Smooth muscle cell (in vitro differentiated cells): Measurements from ENCODE around the gene SEL1L3. TPM values are rescaled to one million over a fixed set of nuclear protein-coding genes. Genes with fewer than 3 reads are reported as not detected.

ENCODE experiments used
- DNase-seq: peaks from one replicate; lab custom pipeline; 2025; ENCODE audit not compliant: unreplicated experiment; lab: John Stamatoyannopoulos, UW
- H2AFZ ChIP-seq: fragments of 200-600 bp; sonication (generic); 2 replicates; pipeline ENCODE4 v1.6.0; 2016; ENCODE audit warnings: antibody characterized with exemption, low read depth, mild to moderate bottlenecking
- H3F3A ChIP-seq: fragments of 200-600 bp; sonication (generic); 2 replicates; pipeline ENCODE4 v1.6.0; 2017; ENCODE audit warnings: antibody characterized with exemption, low read depth
- H3K27ac ChIP-seq: fragments of 200-600 bp; sonication (generic); 2 replicates; pipeline ENCODE4 v1.5.1; 2016; ENCODE audit warnings: low read depth, mild to moderate bottlenecking
- H3K27me3 ChIP-seq: fragments of 200-600 bp; sonication (generic); 2 replicates; pipeline ENCODE4 v1.6.1; 2016; ENCODE audit warnings: low read depth, mild to moderate bottlenecking
- H3K36me3 ChIP-seq: fragments of 200-600 bp; sonication (generic); 2 replicates; pipeline ENCODE4 v1.5.1; 2016; ENCODE audit warnings: low read depth
- H3K4me1 ChIP-seq: fragments of 200-600 bp; sonication (generic); 2 replicates; pipeline ENCODE4 v1.5.1; 2016; ENCODE audit warnings: low read depth
- H3K4me2 ChIP-seq: fragments of 200-600 bp; sonication (generic); 2 replicates; pipeline ENCODE4 v1.6.0; 2016; ENCODE audit warnings: mild to moderate bottlenecking
- H3K4me3 ChIP-seq: fragments of 200-600 bp; sonication (generic); 2 replicates; pipeline ENCODE4 v1.5.1; 2016; ENCODE audit warnings: mild to moderate bottlenecking
- H3K79me2 ChIP-seq: fragments of 200-600 bp; sonication (generic); 2 replicates; pipeline ENCODE4 v1.6.0; 2016; ENCODE audit warnings: low read depth, mild to moderate bottlenecking
- H3K9ac ChIP-seq: fragments of 200-600 bp; sonication (generic); 2 replicates; pipeline ENCODE4 v1.6.0; 2016; ENCODE audit warnings: low read depth
- H3K9me3 ChIP-seq: fragments of 200-600 bp; sonication (generic); replicated peaks from 2 replicates; pipeline ENCODE4 v1.5.1; 2016; ENCODE audit warnings: low read depth
- H4K20me1 ChIP-seq: fragments of 200-600 bp; sonication (generic); 2 replicates; pipeline ENCODE4 v1.6.0; 2016; ENCODE audit warnings: low read depth
- WGBS: methylation state at CpG from one replicate; pipeline ENCODE4 v1.1.7; 2016; ENCODE audit warnings: low lambda C conversion rate; 5-methylcytosine and 5-hydroxymethylcytosine counted together
- polyA plus RNA-seq: library from polyadenylated mRNA; unstranded; fragments of >200 nt; fragmentation: Nextera tagmentation; extraction: Ambion mirVana; gene quantifications from 2 replicates; pipeline ENCODE4 v1.2.1, GENCODE V29; 2016
- total RNA-seq: library from RNA; depleted of rRNA; stranded (reverse); fragments of >200 nt; gene quantifications from 2 replicates; pipeline ENCODE4 v1.2.3, GENCODE V29; 2014
- TF ChIP-seq, protein P1 (sequence below): fragments of 200-600 bp; sonication (generic); IDR thresholded peaks from 2 replicates; pipeline ENCODE4 v1.5.1; 2017; ENCODE audit warnings: borderline replicate concordance, mild to moderate bottlenecking, antibody characterized with exemption; ENCODE audit not compliant: insufficient read depth, poor library complexity, severe bottlenecking

SEL1L3 gene
- total and polyA plus RNA-seq, 2 experiments from 2014 or later, result 9.3 to 14.0 TPM

- Histone ChIP-seq H3K9me3 (no peaks in the 10 kb centered on the region), H2AFZ (no peak overlapping the region), H3K27me3 (no peaks in the 10 kb centered on the region), H3K4me1 (peaks cover 8% of the 10 kb centered on the region), H4K20me1 (no peaks in the 10 kb centered on the region), H3K9ac (no peak overlapping the region), H3K27ac (no peak overlapping the region), H3K4me2 (no peak overlapping the region), H3K36me3 (no peaks in the 10 kb centered on the region), H3K79me2 (no peaks in the 10 kb centered on the region), H3F3A (no peaks in the 10 kb centered on the region), H3K4me3 (no peak overlapping the region)
- 95% methylated on average over 7 of the region's 7 CpGs for WGBS
- DNase-seq, result no peak
- TF ChIP-seq, protein P1, sequence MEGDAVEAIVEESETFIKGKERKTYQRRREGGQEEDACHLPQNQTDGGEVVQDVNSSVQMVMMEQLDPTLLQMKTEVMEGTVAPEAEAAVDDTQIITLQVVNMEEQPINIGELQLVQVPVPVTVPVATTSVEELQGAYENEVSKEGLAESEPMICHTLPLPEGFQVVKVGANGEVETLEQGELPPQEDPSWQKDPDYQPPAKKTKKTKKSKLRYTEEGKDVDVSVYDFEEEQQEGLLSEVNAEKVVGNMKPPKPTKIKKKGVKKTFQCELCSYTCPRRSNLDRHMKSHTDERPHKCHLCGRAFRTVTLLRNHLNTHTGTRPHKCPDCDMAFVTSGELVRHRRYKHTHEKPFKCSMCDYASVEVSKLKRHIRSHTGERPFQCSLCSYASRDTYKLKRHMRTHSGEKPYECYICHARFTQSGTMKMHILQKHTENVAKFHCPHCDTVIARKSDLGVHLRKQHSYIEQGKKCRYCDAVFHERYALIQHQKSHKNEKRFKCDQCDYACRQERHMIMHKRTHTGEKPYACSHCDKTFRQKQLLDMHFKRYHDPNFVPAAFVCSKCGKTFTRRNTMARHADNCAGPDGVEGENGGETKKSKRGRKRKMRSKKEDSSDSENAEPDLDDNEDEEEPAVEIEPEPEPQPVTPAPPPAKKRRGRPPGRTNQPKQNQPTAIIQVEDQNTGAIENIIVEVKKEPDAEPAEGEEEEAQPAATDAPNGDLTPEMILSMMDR, result no peak
Observed at GRCh38 chr4:25875281-25875745, 12.5 kb upstream of the SEL1L3 start.

GRCh38 chr4:25874655-25875054 is 11.9 kb upstream of the SEL1L3 start:
- Histone ChIP-seq H2AFZ (no peak overlapping the region), H4K20me1 (no peaks in the 10 kb centered on the region), H3K9ac (no peak overlapping the region), H3F3A (no peaks in the 10 kb centered on the region), H3K36me3 (no peaks in the 10 kb centered on the region), H3K9me3 (no peaks in the 10 kb centered on the region), H3K79me2 (no peaks in the 10 kb centered on the region), H3K27me3 (no peaks in the 10 kb centered on the region), H3K27ac (no peak overlapping the region), H3K4me1 (peaks cover 8% of the 10 kb centered on the region), H3K4me2 (no peak overlapping the region), H3K4me3 (no peak overlapping the region)
- WGBS, result 86% methylated on average over 3 of the region's 3 CpGs
- TF ChIP-seq, protein P1, result no peak
- no peak for DNase-seq

DNA sequence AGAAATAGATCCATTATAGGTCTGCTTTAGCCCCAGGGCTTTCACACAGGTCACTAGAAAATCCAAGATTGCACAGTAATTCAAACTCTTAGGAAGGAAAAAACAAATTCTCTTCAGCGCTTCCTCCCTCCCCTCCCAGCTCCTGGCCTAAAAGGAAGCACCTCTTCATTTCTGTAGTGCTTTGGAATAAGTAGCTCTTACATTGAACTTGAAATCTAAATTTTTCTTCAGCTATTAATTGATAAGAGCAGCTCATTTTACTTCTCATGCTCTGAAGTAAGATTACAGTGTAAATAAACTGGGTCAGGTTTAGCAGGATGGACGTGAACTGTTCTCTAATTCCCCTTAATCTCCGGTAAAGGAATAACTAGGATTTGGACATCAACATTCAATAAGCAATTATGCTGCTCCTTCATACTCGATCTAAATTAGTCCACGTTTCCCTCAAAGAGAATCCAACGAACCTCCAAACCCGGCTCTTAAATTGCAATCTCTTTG is 10.9 kb upstream of the SEL1L3 start:
- Histone ChIP-seq H4K20me1 (no peaks in the 10 kb centered on the region), H3F3A (no peaks in the 10 kb centered on the region), H3K4me1 (peaks cover 8% of the 10 kb centered on the region), H3K27me3 (no peaks in the 10 kb centered on the region), H3K27ac (no peak overlapping the region), H3K9me3 (no peaks in the 10 kb centered on the region), H2AFZ (no peak overlapping the region), H3K4me2 (no peak overlapping the region), H3K4me3 (no peak overlapping the region), H3K9ac (no peak overlapping the region), H3K79me2 (no peaks in the 10 kb centered on the region), H3K36me3 (no peaks in the 10 kb centered on the region)
- TF ChIP-seq, protein P1, result no peak
- DNase-seq, result no peak
- WGBS, result 91% methylated on average over 7 of the region's 7 CpGs

GRCh38 chr4:25872851-25873631 is 10.3 kb upstream of the SEL1L3 start:
- Histone ChIP-seq H2AFZ (no peak overlapping the region), H3K27ac (no peak overlapping the region), H3K4me1 (peaks cover 8% of the 10 kb centered on the region), H3K27me3 (no peaks in the 10 kb centered on the region), H3K79me2 (no peaks in the 10 kb centered on the region), H3K36me3 (no peaks in the 10 kb centered on the region), H3K9me3 (no peaks in the 10 kb centered on the region), H3K4me2 (no peak overlapping the region), H3K4me3 (no peak overlapping the region), H3F3A (no peaks in the 10 kb centered on the region), H3K9ac (no peak overlapping the region), H4K20me1 (no peaks in the 10 kb centered on the region)
- DNase-seq, result no peak
- TF ChIP-seq, protein P1, result no peak
- WGBS, result 93% methylated on average over 13 of the region's 13 CpGs
